Activated gamma-delta T cell (primary cell): ENCODE data around the gene MTMR12.

ENCODE experiments used
- DNase-seq: peaks from one replicate; lab custom pipeline; 2025; lab: John Stamatoyannopoulos, UW

Gene MTMR12

DNA sequence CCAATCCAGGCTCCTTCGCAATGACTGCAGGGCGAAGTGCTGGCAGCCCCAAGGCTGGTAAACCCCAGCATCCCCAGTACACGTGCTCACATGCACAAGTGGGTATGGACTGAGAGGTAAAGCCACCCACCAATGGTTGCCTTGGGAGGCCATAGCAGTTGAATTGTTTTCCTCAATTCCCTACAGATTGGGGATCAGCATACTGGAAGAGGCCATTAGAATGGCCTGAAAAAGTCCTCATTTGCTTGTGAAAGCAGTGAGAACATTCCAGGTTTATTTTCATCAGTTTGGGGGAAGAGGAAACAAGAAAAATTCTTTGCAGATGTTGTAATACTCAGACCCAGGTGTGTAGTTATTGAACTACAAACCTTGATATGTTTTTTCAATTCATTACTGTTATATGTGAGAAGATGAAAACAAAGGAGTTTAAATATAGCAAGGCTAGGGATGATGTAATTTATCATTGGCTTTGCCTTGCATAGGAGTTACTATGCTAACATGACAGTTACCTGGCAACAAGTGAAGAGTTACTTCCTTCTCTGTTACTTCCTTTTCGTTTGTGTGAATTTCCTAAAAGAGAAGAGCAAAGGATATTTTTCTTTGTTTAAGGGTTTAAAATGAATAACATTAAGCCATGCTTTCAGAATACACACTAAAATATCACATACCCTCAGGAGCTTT is 36.4 kb downstream of the MTMR12 start:
- no peak for DNase-seq

DNA sequence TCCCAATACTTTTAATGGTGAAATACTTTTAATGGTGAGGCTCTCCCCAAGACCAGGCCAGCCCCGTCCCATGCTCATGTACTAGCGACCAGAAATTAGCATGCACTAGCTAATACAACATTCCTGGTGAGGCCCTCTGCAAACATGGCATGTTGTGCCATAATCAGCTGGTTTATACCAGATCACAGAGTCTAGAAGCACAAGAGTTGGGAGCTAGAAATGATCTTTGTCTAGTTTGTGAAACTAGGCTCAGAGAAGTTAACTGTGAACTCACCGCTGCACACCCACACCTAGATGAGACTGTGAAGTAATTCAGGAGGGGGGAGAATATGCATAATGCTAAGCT is 37.4 kb downstream of the MTMR12 start:
- no peak for DNase-seq

DNA sequence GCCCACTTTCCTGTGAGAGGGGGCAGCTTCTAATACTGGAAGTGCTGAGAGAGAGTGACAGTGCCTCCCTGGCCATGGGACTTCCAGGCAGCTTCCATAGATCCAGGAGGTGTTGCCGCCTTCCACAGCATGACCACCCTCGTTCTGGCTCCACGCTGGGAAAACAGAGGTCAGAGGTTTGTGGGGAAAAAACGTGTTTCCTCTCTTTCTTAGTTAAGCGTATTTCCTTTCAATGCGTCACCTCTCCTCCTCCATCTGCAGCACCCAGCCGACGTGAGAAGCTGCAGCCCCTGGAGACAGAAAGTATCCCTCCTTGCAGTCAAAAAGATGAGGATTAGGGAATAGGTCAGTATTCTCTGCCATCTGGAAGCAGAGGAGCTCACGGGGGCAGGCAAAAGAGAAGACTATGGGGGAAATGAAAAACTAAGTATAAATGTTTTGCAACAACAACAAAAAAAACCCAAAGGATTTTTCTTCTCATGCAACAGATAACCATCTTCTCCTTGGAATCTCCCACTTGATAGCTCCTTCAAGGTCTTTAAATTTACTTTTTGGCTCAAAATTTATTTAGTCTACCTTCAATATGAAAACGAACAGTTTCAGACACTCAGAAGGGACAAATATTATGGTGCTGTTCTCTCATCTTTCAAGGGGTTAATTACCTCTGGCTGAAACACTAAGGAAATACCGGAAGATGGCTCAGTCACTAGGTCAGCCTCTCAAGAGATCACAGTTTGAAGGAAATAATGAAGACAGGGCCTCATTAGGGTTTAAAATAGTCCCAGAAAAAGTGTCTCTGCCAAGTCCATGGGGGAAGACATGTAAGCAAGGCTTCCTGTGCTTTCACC is 38.0 kb downstream of the MTMR12 start:
- DNase-seq, result no peak

- DNase-seq, result no peak
Measured at GRCh38 chr5:32273821-32274220, 38.9 kb downstream of the MTMR12 start.

- DNase-seq, result no peak
Measured at GRCh38 chr5:32272746-32273145, 40.0 kb downstream of the MTMR12 start.

DNA sequence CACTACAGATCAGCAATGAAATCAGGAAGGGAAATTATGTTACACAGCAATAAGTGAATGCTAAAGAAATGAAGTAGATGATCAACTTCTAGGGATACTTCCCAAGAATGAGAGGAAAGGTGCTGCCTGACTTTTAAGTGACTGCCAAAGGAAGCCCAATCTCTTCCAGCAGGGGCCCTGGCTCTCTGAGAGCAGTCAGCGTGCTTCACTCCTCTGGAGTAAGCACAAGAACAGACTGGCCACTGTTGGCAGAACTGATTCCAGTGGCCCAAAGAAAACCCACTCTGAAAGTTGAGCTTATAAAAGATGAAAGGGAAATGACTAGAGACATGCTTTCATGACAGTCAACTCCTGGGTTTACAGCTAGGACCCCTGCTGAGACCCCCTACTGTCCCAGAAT is 41.8 kb downstream of the MTMR12 start:
- no peak for DNase-seq

DNA sequence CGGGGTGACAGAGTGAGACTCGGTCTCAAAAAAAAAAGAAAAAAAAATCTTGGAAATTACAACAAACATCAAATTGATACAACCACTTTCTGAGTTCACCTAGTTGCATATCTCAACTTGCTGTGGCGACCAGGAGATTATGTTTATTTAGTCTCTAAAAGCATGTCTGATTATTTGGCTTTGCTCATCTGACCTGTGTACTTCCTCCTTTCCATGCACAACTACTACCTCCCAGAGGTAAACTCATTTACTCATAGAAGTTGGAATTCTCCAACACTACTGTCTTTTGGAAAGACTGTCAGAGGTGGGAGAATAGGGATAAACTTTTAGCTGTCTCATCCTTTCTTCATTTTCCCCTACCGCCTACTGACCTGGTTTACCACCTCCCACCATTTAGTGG is 42.6 kb downstream of the MTMR12 start:
- DNase-seq, result no peak

GRCh38 chr5:32265902-32266301 is 46.8 kb downstream of the MTMR12 start:
- DNase-seq, result no peak

GRCh38 chr5:32264957-32265572 is 47.7 kb downstream of the MTMR12 start:
- no peak for DNase-seq

- no peak for DNase-seq
Measured at GRCh38 chr5:32263684-32264083, 49.1 kb downstream of the MTMR12 start.

GRCh38 chr5:32261198-32261597 is 51.5 kb downstream of the MTMR12 start:
- no peak for DNase-seq

DNA sequence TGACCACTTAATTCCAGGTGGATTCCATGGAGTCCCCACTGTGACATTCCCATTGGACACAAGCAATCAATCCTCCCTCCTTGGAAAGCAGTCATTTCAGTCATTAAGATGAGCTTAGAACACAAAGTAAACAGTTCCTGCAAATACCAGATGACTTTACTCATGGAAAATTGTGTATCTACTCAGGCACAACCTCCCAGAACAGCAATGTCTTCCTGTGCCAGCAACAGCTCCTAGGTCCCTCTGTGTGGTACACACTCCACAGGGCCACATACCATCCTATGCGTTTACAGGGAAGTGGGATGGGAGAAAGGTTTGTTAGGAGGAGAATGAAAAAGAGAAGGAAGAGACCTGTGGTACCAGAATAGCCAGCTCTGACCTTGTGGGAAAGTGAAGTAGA is 53.7 kb downstream of the MTMR12 start:
- no peak for DNase-seq

DNA sequence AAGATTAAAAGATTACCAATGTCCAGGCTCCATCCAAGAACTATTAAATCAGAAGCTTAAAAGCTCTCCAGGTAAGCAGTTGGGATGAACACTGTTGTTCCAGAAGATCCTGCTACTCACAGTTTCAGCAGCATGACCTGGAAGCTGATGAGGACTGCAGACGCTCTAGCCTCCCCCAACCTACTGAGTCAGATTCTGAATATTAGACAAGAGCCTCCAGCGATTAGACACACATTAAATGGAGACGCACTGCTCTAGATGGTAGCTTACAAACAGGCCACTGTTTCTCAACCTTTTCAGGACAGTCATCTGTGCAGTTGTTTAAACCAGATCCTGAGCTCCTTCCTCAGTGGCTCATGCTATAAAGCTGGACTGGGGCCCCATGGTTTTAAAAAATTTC is 54.3 kb downstream of the MTMR12 start:
- no peak for DNase-seq

DNA sequence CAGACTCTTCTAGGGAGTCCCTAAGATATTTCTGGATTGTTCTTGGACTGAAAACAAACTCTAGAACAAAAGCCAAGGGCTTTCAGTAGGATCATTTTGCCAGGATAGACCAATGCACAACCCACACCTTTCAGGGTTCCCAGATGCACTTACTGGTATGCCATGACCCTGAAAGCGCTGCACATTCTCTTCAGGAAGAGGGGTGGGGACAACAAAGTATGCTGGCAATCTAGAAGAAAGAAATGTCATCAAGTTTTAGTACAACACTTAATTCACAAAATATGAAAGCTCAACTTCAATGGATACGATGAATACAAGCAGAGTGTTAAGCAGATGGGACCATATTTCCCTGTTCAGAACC is 57.2 kb downstream of the MTMR12 start:
- DNase-seq, result no peak

- DNase-seq, result no peak
Measured at GRCh38 chr5:32254881-32255539, 57.7 kb downstream of the MTMR12 start.

GRCh38 chr5:32251871-32252458 is 60.8 kb downstream of the MTMR12 start:
- DNase-seq, result no peak

- no peak for DNase-seq
Measured at GRCh38 chr5:32249668-32250067, 63.1 kb downstream of the MTMR12 start.

- no peak for DNase-seq
Measured at GRCh38 chr5:32245742-32246141, 67.0 kb downstream of the MTMR12 start.

- DNase-seq, result no peak
Measured at GRCh38 chr5:32244017-32244416, 68.7 kb downstream of the MTMR12 start.

GRCh38 chr5:32241034-32241783 is 71.5 kb downstream of the MTMR12 start:
- no peak for DNase-seq

- DNase-seq, result no peak
Measured at GRCh38 chr5:32239385-32239784, 73.4 kb downstream of the MTMR12 start.
